IPS-20b (cell line): ENCODE data around the gene TTC22.
A peak's percentile ranks its signal among the peaks of the same experiment; 100 is the strongest.
"Not testable (repeated sequence)": the region's sequence is repeated elsewhere in the genome, so short reads cannot be mapped to it uniquely, and the experiment has no call there.

Experiments used
- H3K27ac ChIP-seq: one replicate; pipeline ENCODE4 v1.5.1; 2013; ENCODE audit warnings: low read length
- H3K27me3 ChIP-seq: 2 replicates; pipeline ENCODE4 v1.6.1; 2013; ENCODE audit warnings: mild to moderate bottlenecking, low read length, inconsistent platforms; ENCODE audit not compliant: insufficient read depth
- H3K36me3 ChIP-seq: 2 replicates; pipeline ENCODE4 v1.6.1; 2013; ENCODE audit warnings: low read depth, mild to moderate bottlenecking, inconsistent platforms, low read length, moderate library complexity; ENCODE audit not compliant: insufficient read depth
- H3K4me1 ChIP-seq: 2 replicates; pipeline ENCODE4 v1.6.1; 2013; ENCODE audit warnings: mild to moderate bottlenecking, control low read depth, inconsistent platforms, low read length, moderate library complexity; ENCODE audit not compliant: insufficient read depth
- H3K4me3 ChIP-seq: 2 replicates; pipeline ENCODE4 v1.5.1; 2013; ENCODE audit warnings: mild to moderate bottlenecking, low read length, inconsistent platforms
- H3K9ac ChIP-seq: 2 replicates; pipeline ENCODE4 v1.6.1; 2013; ENCODE audit warnings: low read depth, mild to moderate bottlenecking, inconsistent platforms, low read length, moderate library complexity
- H3K9me3 ChIP-seq: 2 replicates; pipeline ENCODE4 v1.6.1; 2013; ENCODE audit warnings: mild to moderate bottlenecking, low read depth, low read length, inconsistent platforms; ENCODE audit not compliant: insufficient read depth

TTC22 gene

GRCh38 chr1:54791880-54792522, 9.1 kb downstream of the TTC22 start:
- H3K9ac ChIP-seq = no peak overlapping the region
- no peak overlapping the region for H3K4me3 ChIP-seq
- H3K27ac ChIP-seq = no peak overlapping the region
- H3K9me3 ChIP-seq = no peaks in the 10 kb centered on the region
- no peaks in the 10 kb centered on the region for H3K36me3 ChIP-seq
- H3K27me3 ChIP-seq = no peaks in the 10 kb centered on the region
- H3K4me1 ChIP-seq = peaks cover 20% of the 10 kb centered on the region

- Histone ChIP-seq H3K9ac (no peak overlapping the region), H3K9me3 (no peaks in the 10 kb centered on the region), H3K36me3 (no peaks in the 10 kb centered on the region), H3K27me3 (peaks cover 2% of the 10 kb centered on the region), H3K4me1 (0 out of 2 replicates have a peak, but pooled peaks cover 5% of the 10 kb centered on the region), H3K27ac (no peak overlapping the region), H3K4me3 (no peak overlapping the region)
These were observed 12.7 kb downstream of the TTC22 start for GRCh38 chr1:54788459-54788858.

GRCh38 chr1:54787604-54788003, 13.5 kb downstream of the TTC22 start:
- Histone ChIP-seq H3K4me3 (no peak overlapping the region), H3K27ac (no peak overlapping the region), H3K9me3 (no peaks in the 10 kb centered on the region), H3K9ac (no peak overlapping the region), H3K4me1 (0 out of 2 replicates have a peak, but pooled peaks cover 5% of the 10 kb centered on the region), H3K27me3 (peaks cover 11% of the 10 kb centered on the region), H3K36me3 (no peaks in the 10 kb centered on the region)

- no peaks in the 10 kb centered on the region for H3K36me3 ChIP-seq
- H3K9ac ChIP-seq = no peak overlapping the region
- no peak overlapping the region for H3K27ac ChIP-seq
- no peak overlapping the region for H3K4me3 ChIP-seq
- no peaks in the 10 kb centered on the region for H3K9me3 ChIP-seq
- H3K27me3 ChIP-seq = peaks cover 19% of the 10 kb centered on the region
- H3K4me1 ChIP-seq = 0 out of 2 replicates have a peak, but pooled peaks cover 5% of the 10 kb centered on the region
These were observed 14.3 kb downstream of the TTC22 start for GRCh38 chr1:54786778-54787177.

GRCh38 chr1:54784066-54784465, 17.1 kb downstream of the TTC22 start:
- H3K27ac ChIP-seq = no peak overlapping the region
- H3K4me1 ChIP-seq = 0 out of 2 replicates have a peak, but pooled peaks cover 3% of the 10 kb centered on the region
- peaks cover 46% of the 10 kb centered on the region for H3K27me3 ChIP-seq
- no peak overlapping the region for H3K9ac ChIP-seq
- H3K36me3 ChIP-seq = no peaks in the 10 kb centered on the region
- H3K4me3 ChIP-seq = no peak overlapping the region
- no peaks in the 10 kb centered on the region for H3K9me3 ChIP-seq

GRCh38 chr1:54782588-54782987, 18.5 kb downstream of the TTC22 start:
- Histone ChIP-seq H3K9me3 (no peaks in the 10 kb centered on the region), H3K27ac (no peak overlapping the region), H3K36me3 (no peaks in the 10 kb centered on the region), H3K9ac (no peak overlapping the region), H3K27me3 (peaks cover 59% of the 10 kb centered on the region), H3K4me3 (no peak overlapping the region), H3K4me1 (no peaks in the 10 kb centered on the region)

- Histone ChIP-seq H3K4me1 (no peaks in the 10 kb centered on the region), H3K27me3 (peaks cover 59% of the 10 kb centered on the region)
These were observed 19.0 kb downstream of the TTC22 start for GRCh38 chr1:54782156-54782555.

GRCh38 chr1:54781023-54781723, 19.9 kb downstream of the TTC22 start:
- H3K27ac ChIP-seq = no peak overlapping the region
- H3K9me3 ChIP-seq = no peaks in the 10 kb centered on the region
- peaks cover 59% of the 10 kb centered on the region for H3K27me3 ChIP-seq
- peak overlapping the region; percentile 51; the same call in 1 of the 2 replicates for H3K4me3 ChIP-seq
- H3K36me3 ChIP-seq = no peaks in the 10 kb centered on the region
- H3K4me1 ChIP-seq = no peaks in the 10 kb centered on the region
- H3K9ac ChIP-seq = no peak overlapping the region

More at GRCh38 chr1:54782156-54782555, 19.0 kb downstream of the TTC22 start:
- Histone ChIP-seq H3K4me3 (no peak overlapping the region), H3K9me3 (no peaks in the 10 kb centered on the region), H3K9ac (no peak overlapping the region), H3K36me3 (no peaks in the 10 kb centered on the region), H3K27ac (no peak overlapping the region)

- no peaks in the 10 kb centered on the region for H3K36me3 ChIP-seq
- H3K27me3 ChIP-seq = peaks cover 47% of the 10 kb centered on the region
- H3K9me3 ChIP-seq = no peaks in the 10 kb centered on the region
- no peak overlapping the region for H3K4me3 ChIP-seq
- H3K9ac ChIP-seq = no peak overlapping the region
- H3K4me1 ChIP-seq = no peaks in the 10 kb centered on the region; the same call in 1 of the 2 replicates
- no peak overlapping the region for H3K27ac ChIP-seq
These were observed 23.7 kb downstream of the TTC22 start for GRCh38 chr1:54777431-54777830.

- no peak overlapping the region for H3K9ac ChIP-seq
- no peaks in the 10 kb centered on the region; the same call in 1 of the 2 replicates for H3K4me1 ChIP-seq
- no peaks in the 10 kb centered on the region for H3K36me3 ChIP-seq
- no peak overlapping the region for H3K27ac ChIP-seq
- H3K4me3 ChIP-seq = no peak overlapping the region
- H3K27me3 ChIP-seq = peaks cover 43% of the 10 kb centered on the region
- H3K9me3 ChIP-seq = no peaks in the 10 kb centered on the region
These were observed 24.1 kb downstream of the TTC22 start for GRCh38 chr1:54777011-54777410.

- H3K9ac ChIP-seq = not testable (repeated sequence)
These were observed 25.0 kb downstream of the TTC22 start for GRCh38 chr1:54775828-54776721.

More at GRCh38 chr1:54775828-54776721, 25.0 kb downstream of the TTC22 start:
- not testable (repeated sequence) for H3K27ac ChIP-seq, H3K36me3 ChIP-seq, H3K4me3 ChIP-seq, H3K9me3 ChIP-seq, H3K4me1 ChIP-seq
- peaks cover 33% of the 10 kb centered on the region for H3K27me3 ChIP-seq
